HepG2 (cell line): ENCODE data around the gene SH3D19. TPM values are rescaled to one million over a fixed set of nuclear protein-coding genes. Genes with fewer than 3 reads are reported as not detected.

Experiments used
- AKAP8 ChIP-seq: sonication (generic); formaldehyde crosslinking; IDR thresholded peaks from 2 replicates; pipeline ENCODE4 v1.5.1; 2020; ENCODE audit warnings: mild to moderate bottlenecking, missing genetic modification reagents
- ARNT2 ChIP-seq: sonication (generic); formaldehyde crosslinking; IDR thresholded peaks from 2 replicates; pipeline ENCODE4 v1.8.0; 2022; ENCODE audit warnings: mild to moderate bottlenecking, low read depth, missing genetic modification reagents, moderate library complexity
- FOXC1 ChIP-seq: sonication (generic); formaldehyde crosslinking; IDR thresholded peaks from 2 replicates; pipeline ENCODE4 v1.8.0; 2022; ENCODE audit warnings: mild to moderate bottlenecking, missing genetic modification reagents, borderline replicate concordance
- FOXK1 ChIP-seq: sonication (generic); formaldehyde crosslinking; IDR thresholded peaks from 2 replicates; pipeline ENCODE4 v1.4.0; 2020; ENCODE audit warnings: low read depth, missing genetic modification reagents, borderline replicate concordance
- GFI1 ChIP-seq: sonication (generic); formaldehyde crosslinking; IDR thresholded peaks from 2 replicates; pipeline ENCODE4 v1.5.0; 2020; ENCODE audit warnings: missing genetic modification reagents, mild to moderate bottlenecking, borderline replicate concordance
- HCFC1 ChIP-seq: fragments of 150-350 bp; IDR thresholded peaks from 2 replicates; pipeline ENCODE4 v1.6.1; 2014; ENCODE audit warnings: low read depth, low read length
- HDAC1 ChIP-seq: sonication (generic); formaldehyde crosslinking; IDR thresholded peaks from 2 replicates; pipeline ENCODE4 v1.5.1; 2020; ENCODE audit warnings: mild to moderate bottlenecking, missing genetic modification reagents
- JDP2 ChIP-seq: sonication (generic); formaldehyde crosslinking; IDR thresholded peaks from 2 replicates; pipeline ENCODE4 v1.8.1; 2022; ENCODE audit warnings: missing genetic modification reagents, borderline replicate concordance
- KAT7 ChIP-seq: IDR thresholded peaks from 2 replicates; pipeline ENCODE4 v1.6.1; 2018; ENCODE audit warnings: borderline replicate concordance, missing compliant biosample characterization
- KLF9 ChIP-seq: IDR thresholded peaks from 2 replicates; pipeline ENCODE4 v1.6.1; 2016; ENCODE audit warnings: low read depth
- NR2F2 ChIP-seq: IDR thresholded peaks from 2 replicates; pipeline ENCODE4 v1.6.1; 2012; ENCODE audit warnings: low read depth, inconsistent platforms, borderline replicate concordance
- RFXANK ChIP-seq: IDR thresholded peaks from 2 replicates; pipeline ENCODE4 v1.6.1; 2016
- RNF219 ChIP-seq: sonication (generic); formaldehyde crosslinking; IDR thresholded peaks from 2 replicates; pipeline ENCODE4 v1.5.0; 2020; ENCODE audit warnings: mild to moderate bottlenecking, missing genetic modification reagents
- SIN3B ChIP-seq: fragments of 150-350 bp; IDR thresholded peaks from 2 replicates; pipeline ENCODE4 v1.6.1; 2014; ENCODE audit warnings: low read length
- SMARCE1 ChIP-seq: fragments of 450-650 bp; IDR thresholded peaks from 2 replicates; pipeline ENCODE4 v1.6.1; 2017; ENCODE audit warnings: borderline replicate concordance
- TGIF2 ChIP-seq: IDR thresholded peaks from 2 replicates; pipeline ENCODE4 v1.6.1; 2016; ENCODE audit warnings: control low read depth, missing compliant biosample characterization
- TOE1 ChIP-seq: sonication (generic); formaldehyde crosslinking; IDR thresholded peaks from 2 replicates; pipeline ENCODE4 v1.4.0; 2020; ENCODE audit warnings: mild to moderate bottlenecking, missing genetic modification reagents
- ZBED4 ChIP-seq: sonication (generic); formaldehyde crosslinking; IDR thresholded peaks from 2 replicates; pipeline ENCODE4 v1.4.0; 2020; ENCODE audit warnings: missing genetic modification reagents, borderline replicate concordance
- ZNF275 ChIP-seq: sonication (generic); formaldehyde crosslinking; IDR thresholded peaks from 2 replicates; pipeline ENCODE4 v1.8.0; 2022; ENCODE audit warnings: missing genetic modification reagents, mild to moderate bottlenecking, inconsistent platforms, borderline replicate concordance
- ZNF276 ChIP-seq: sonication (generic); formaldehyde crosslinking; IDR thresholded peaks from 2 replicates; pipeline ENCODE4 v1.4.0; 2020; ENCODE audit warnings: mild to moderate bottlenecking, low read depth, missing genetic modification reagents
- ZNF720 ChIP-seq: sonication (generic); formaldehyde crosslinking; IDR thresholded peaks from 2 replicates; pipeline ENCODE4 v1.4.0; 2020; ENCODE audit warnings: missing genetic modification reagents
- ZSCAN25 ChIP-seq: sonication (generic); formaldehyde crosslinking; IDR thresholded peaks from 2 replicates; pipeline ENCODE4 v1.8.0; 2022; ENCODE audit warnings: mild to moderate bottlenecking, missing genetic modification reagents
- polyA plus RNA-seq, 8 experiments: library from polyadenylated mRNA; depleted of rRNA in 3 of 8; stranded (reverse) in 7 of 8; unstranded in 1 of 8; fragments of >200 nt; fragmentation: Illumina TruSeq in 4 of 8; extraction: Trizol in 4 of 8; gene quantifications; 2 replicates each; pipeline versions ENCODE4 v1.2.1 to v1.2.3, GENCODE V29; 2011 to 2016; ENCODE audit warnings: low read depth in 4 of 8, missing spikeins in 1 of 8, mixed read lengths in 1 of 8; ENCODE audit not compliant: insufficient read depth in 1 of 8
- total RNA-seq, 5 experiments: library from RNA; depleted of rRNA; stranded (reverse); fragments of >200 nt; fragmentation: Illumina TruSeq; extraction: Trizol; gene quantifications; 2 replicates each; pipeline ENCODE4 v1.2.3, GENCODE V29; 2016; ENCODE audit warnings: low read depth in 1 of 5

Gene SH3D19
- total and polyA plus RNA-seq, 2 of the 13 experiments (the other 11 are each of a cell fraction or from before 2014, with no cell fraction given): 31.2 to 38.0 TPM

- no peak for TF ChIP-seq AKAP8
- TF ChIP-seq HDAC1 (CRISPR knock-in tag): peak; percentile 79
- peak; percentile 24; the same call in 1 of the 2 replicates for TF ChIP-seq NR2F2
- peak; percentile 17; the same call in 1 of the 2 replicates for TF ChIP-seq FOXK1 (CRISPR knock-in tag)
- TF ChIP-seq HCFC1: no peak
- no peak for TF ChIP-seq ZNF720 (CRISPR knock-in tag)
- peak; percentile 42; the same call in 1 of the 2 replicates for TF ChIP-seq KAT7
- TF ChIP-seq RNF219: no peak
- 0 out of 2 replicates have a peak, but pooled peaks have one; percentile 67 for TF ChIP-seq ZNF275 (CRISPR knock-in tag)
- 0 out of 2 replicates have a peak, but pooled peaks have one; percentile 59 for TF ChIP-seq ZNF276
- no peak for TF ChIP-seq ARNT2 (CRISPR knock-in tag)
- TF ChIP-seq SIN3B: no peak
- peak; percentile 38; the same call in 1 of the 2 replicates for TF ChIP-seq KLF9
- TF ChIP-seq RFXANK (CRISPR knock-in tag): no peak
- no peak for TF ChIP-seq FOXC1 (CRISPR knock-in tag)
- TF ChIP-seq SMARCE1: no peak
- TF ChIP-seq TOE1 (CRISPR knock-in tag): no peak
- TF ChIP-seq GFI1 (CRISPR knock-in tag): peak; percentile 72; the same call in 1 of the 2 replicates
- TF ChIP-seq JDP2 (CRISPR knock-in tag): no peak
- TF ChIP-seq ZBED4: no peak
- no peak for TF ChIP-seq ZSCAN25
- no peak; the same call in 1 of the 2 replicates for TF ChIP-seq TGIF2 (CRISPR knock-in tag)
Measured at GRCh38 chr4:151204925-151205524, 120.4 kb downstream of the SH3D19 start (continued).
